OCI-M2 (cell line): Measurements from ENCODE around the gene SLCO6A1.
"Not testable (repeated sequence)": the region's sequence is repeated elsewhere in the genome, so short reads cannot be mapped to it uniquely, and the experiment has no call there.

Experiments
- DNase-seq: peaks from one replicate; lab custom pipeline; 2025; ENCODE audit not compliant: unreplicated experiment; lab: John Stamatoyannopoulos, UW

The SLCO6A1 gene, protein sequence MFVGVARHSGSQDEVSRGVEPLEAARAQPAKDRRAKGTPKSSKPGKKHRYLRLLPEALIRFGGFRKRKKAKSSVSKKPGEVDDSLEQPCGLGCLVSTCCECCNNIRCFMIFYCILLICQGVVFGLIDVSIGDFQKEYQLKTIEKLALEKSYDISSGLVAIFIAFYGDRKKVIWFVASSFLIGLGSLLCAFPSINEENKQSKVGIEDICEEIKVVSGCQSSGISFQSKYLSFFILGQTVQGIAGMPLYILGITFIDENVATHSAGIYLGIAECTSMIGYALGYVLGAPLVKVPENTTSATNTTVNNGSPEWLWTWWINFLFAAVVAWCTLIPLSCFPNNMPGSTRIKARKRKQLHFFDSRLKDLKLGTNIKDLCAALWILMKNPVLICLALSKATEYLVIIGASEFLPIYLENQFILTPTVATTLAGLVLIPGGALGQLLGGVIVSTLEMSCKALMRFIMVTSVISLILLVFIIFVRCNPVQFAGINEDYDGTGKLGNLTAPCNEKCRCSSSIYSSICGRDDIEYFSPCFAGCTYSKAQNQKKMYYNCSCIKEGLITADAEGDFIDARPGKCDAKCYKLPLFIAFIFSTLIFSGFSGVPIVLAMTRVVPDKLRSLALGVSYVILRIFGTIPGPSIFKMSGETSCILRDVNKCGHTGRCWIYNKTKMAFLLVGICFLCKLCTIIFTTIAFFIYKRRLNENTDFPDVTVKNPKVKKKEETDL

DNA sequence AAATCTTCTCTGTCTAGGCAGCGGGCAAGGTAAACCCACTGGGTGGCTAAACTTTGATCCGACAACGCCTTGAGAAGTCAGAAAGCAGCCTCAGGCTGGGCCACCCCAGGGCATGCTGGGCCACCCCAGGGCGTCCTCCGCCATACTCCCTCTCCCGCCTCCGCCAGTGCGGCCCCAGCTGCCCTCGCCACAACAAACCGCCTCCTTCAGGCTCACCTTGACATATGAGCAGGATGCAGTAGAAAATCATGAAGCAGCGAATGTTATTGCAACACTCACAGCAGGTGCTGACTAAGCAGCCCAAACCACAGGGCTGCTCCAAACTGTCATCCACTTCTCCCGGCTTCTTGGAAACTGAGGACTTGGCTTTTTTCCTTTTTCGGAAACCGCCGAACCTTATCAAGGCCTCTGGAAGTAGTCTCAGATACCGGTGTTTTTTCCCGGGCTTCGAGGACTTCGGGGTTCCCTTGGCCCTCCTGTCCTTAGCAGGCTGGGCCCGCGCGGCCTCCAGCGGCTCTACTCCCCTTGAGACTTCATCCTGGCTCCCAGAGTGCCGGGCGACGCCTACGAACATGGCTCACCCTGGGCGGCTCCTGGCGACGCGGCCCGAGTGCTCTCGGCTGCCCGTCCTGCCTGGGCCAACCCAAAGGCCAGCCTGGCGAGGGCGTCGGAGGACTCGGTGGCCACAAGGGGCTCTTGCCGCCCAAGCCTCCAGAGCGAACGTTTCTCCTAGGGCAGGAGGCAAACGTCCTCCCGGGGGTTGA, at the start of gene SLCO6A1:
SLCO6A1 (minus strand) TSS at position 731 of the 764 bp plus-strand sequence; CDS start at position 574, 157 bp downstream.
- no peak for DNase-seq

DNA sequence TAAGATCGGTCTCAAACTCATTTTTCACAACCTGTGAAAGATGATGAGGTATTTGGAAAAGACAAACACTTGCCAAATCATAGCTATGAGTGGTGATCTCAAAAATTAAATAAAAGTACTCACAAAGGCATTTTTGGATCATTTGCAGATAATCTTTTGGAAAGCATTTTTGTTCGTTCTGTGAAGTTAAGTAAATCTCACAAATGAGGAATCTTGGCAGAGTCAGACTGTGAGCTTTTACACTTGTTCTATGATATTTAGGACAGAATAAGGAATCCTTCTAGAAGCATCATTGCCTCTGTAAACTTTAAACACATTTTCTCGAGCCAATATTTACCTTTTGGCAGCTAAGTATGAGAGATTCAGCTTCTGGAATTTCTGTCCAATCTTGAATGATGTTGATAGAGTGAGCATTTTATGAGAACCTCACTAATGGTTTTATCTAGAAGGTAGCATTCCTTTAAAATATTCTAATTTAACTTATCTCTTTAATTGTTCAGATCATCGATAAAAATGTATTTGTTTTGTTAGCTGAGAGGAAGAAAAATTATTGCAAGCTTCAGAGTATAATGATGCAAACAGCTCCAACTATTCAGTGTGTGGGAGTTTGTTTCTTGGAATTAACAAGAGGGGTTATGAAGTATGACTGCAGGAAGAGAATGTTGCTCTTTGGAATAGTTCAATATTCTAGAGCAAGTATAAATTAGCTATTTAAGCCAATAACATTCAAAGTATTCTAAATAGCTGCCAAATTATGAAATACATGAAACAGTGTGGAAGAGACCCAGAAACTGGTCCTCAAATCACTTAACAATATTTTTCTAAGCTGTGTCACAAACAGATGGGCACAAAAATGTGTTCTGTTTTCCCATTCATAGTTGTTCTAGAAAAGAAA, 48.6 kb upstream of the SLCO6A1 start:
- DNase-seq: no peak

GRCh38 chr5:102545175-102545574, 46.4 kb upstream of the SLCO6A1 start:
- DNase-seq: no peak

- no peak for DNase-seq
Measured at GRCh38 chr5:102542057-102542456, 43.3 kb upstream of the SLCO6A1 start.

- no peak for DNase-seq
Measured at GRCh38 chr5:102539996-102540728, 41.4 kb upstream of the SLCO6A1 start.

GRCh38 chr5:102539562-102539961, 40.8 kb upstream of the SLCO6A1 start:
- no peak for DNase-seq

DNA sequence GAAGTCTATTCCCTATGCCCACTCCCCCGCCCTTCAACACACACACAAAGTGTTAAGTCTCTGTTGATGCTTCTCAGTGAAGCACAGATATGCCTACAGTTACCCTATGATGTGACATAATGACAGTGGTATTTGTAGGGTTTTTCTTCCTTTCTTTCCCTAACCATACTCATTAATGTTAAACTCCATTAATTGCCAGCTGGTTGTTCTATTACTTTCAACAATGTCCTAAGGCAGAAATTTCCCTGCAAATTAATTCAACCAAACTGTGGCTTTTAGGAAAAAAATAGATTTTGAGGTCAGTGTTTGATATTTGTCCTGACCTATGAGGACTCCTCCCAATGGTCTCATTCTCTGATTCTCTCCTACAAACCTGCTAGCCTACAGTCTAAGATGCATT, 38.2 kb upstream of the SLCO6A1 start:
- no peak for DNase-seq

GRCh38 chr5:102536323-102536928, 37.6 kb upstream of the SLCO6A1 start:
- no peak for DNase-seq

DNA sequence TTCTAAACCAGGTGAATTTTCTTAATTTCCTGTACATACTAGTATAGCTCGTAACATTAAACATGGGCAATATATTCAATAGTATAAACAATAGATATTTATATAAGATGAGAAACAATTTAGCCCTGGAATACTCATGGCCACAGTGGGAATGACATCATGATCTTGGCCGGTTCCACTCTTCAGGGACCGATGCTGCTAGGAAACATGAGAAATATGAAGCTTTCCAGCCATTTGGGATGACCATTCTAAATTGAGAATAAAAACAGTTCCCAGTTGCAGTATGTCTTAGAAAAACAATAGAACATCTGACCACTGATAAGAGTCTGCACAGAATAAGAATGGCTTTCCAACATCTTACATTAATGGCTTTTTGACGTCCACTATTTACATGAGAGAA, 33.3 kb upstream of the SLCO6A1 start:
- DNase-seq: no peak

DNA sequence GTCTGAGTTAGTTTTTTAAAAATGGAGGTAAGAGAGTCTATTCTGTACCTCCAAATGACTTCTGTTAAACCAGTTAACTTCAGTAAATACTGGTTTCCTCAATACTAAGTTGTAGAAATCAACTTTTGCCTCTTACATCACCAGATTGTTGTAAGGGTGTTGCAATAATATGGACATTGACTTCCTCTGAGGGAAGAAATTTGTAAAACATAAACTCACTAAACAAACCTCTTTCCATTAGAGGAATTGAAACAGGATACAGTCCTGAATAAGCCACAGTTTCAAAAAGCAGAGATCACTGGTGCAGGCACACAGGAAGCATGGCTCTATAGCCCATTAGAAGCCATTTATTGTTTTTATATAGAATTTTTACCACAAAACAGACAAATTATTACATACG, 32.7 kb upstream of the SLCO6A1 start:
- no peak for DNase-seq

DNA sequence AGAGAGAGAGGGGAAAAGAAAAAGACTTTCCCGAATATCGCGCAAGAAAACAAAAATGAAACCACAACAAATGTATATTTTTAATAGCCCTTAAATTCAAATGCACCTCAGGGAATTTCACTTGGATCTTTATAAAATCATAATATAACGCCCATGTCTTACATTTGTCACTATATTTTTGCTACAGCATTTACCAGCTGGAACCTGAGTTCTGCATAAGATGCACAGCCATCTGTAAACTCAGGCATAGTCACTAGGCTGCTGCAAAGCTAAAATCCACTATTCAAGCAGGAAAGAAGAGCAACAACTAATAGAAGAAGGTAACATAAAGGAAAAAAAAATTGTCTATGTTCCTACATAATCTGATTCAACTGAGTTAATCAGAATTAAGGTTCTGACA, 30.6 kb upstream of the SLCO6A1 start:
- DNase-seq: no peak

- no peak for DNase-seq
Measured at GRCh38 chr5:102529031-102529430, 30.2 kb upstream of the SLCO6A1 start.

GRCh38 chr5:102528600-102528999, 29.8 kb upstream of the SLCO6A1 start:
- no peak for DNase-seq

DNA sequence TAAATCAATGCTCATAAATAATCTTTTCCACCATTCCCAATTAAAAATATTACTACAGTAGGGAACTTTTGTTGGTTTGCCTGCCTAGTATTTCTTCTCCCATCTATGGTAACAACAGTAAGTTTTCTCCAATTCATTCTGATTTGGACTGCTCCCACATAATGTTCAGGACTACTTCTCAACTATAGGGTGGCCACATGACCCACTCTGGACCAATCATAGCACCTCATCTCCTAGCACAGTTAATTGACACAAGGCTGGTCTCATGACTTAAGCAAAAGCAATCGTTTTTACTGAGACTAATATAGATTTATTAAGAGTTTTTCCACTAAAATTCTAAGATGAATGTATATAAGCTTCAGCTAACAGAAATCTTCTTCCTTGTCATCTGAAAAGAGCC, 28.7 kb upstream of the SLCO6A1 start:
- DNase-seq: no peak

- DNase-seq: no peak
Measured at GRCh38 chr5:102523541-102524175, 24.9 kb upstream of the SLCO6A1 start.

DNA sequence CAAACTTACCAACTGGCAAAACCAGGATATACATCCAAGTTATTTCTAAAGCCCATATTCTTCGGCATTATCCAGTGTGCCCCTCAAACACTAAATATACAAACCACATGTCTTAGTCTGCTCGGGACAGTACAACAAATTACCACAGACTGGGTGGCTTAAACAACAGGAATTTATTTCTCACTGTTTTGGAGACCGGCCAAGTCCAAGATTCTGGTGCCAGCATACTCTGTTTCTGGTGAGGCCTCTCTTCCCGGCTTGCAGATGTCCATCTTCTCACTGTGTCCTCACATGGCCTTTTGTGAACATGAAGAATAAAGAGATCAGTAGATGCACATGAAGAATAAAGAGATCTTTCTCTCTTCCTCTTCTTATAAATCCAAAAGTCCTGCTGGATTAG, 12.9 kb upstream of the SLCO6A1 start:
- DNase-seq: no peak

GRCh38 chr5:102491261-102491914, 7.4 kb downstream of the SLCO6A1 start:
- not testable (repeated sequence) for DNase-seq

DNA sequence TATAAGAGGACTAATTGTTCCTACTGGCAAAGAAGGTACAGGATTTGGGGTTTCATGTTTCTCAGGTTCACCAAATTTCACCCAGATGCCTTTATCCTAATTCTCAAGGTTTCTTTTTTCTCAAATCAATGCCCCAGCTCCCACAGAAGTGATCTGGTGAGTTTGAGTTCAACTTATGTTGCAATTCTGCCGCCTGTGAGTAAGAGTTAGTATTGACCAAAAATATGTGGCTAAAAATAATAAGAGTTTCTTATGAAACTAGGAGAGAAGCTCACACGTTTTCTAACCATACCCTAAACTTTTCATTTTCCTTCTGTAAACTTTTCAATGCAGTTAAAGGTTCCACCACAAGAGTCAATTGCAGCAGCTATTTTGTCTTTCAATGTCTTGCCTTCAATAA, 15.1 kb downstream of the SLCO6A1 start:
- no peak for DNase-seq
